Right kidney (tissue), 1 donor: Measurements from ENCODE around the gene HOXB4.

Experiments used
- DNase-seq: peaks from one replicate; pipeline ENCODE4 v3.0.0-alpha.2; 2016

HOXB4 gene

GRCh38 chr17:48571826-48572417, 6.2 kb downstream of the HOXB4 start:
- no peak for DNase-seq

GRCh38 chr17:48571024-48571818, 6.9 kb downstream of the HOXB4 start:
- DNase-seq = no peak

GRCh38 chr17:48570325-48571023, 7.7 kb downstream of the HOXB4 start:
- DNase-seq = no peak

- DNase-seq = no peak
Measured at GRCh38 chr17:48569674-48570324, 8.4 kb downstream of the HOXB4 start.

GRCh38 chr17:48569240-48569582, 8.9 kb downstream of the HOXB4 start:
- no peak for DNase-seq

GRCh38 chr17:48568499-48569239, 9.5 kb downstream of the HOXB4 start:
- DNase-seq = no peak

GRCh38 chr17:48567646-48568354, 10.3 kb downstream of the HOXB4 start:
- DNase-seq = no peak

- no peak for DNase-seq
Measured at GRCh38 chr17:48567209-48567608, 10.9 kb downstream of the HOXB4 start.

- no peak for DNase-seq
Measured at GRCh38 chr17:48566717-48567116, 11.4 kb downstream of the HOXB4 start.

- DNase-seq = no peak
Measured at GRCh38 chr17:48565925-48566710, 12.0 kb downstream of the HOXB4 start.

- no peak for DNase-seq
Measured at GRCh38 chr17:48565022-48565554, 13.1 kb downstream of the HOXB4 start.

- DNase-seq = no peak
Measured at GRCh38 chr17:48564188-48565021, 13.7 kb downstream of the HOXB4 start.

GRCh38 chr17:48563867-48564187, 14.3 kb downstream of the HOXB4 start:
- no peak for DNase-seq

GRCh38 chr17:48563385-48563838, 14.7 kb downstream of the HOXB4 start:
- DNase-seq = peak; percentile 69

- no peak for DNase-seq
Measured at GRCh38 chr17:48562934-48563333, 15.2 kb downstream of the HOXB4 start.

GRCh38 chr17:48561884-48562810, 16.0 kb downstream of the HOXB4 start:
- no peak for DNase-seq

GRCh38 chr17:48559840-48560817, 18.0 kb downstream of the HOXB4 start:
- no peak for DNase-seq
